AG09319 (cell line): ENCODE measurements around the gene DRC1.

Experiments
- DNase-seq: peaks from one replicate; pipeline ENCODE4 v3.0.0-alpha.2; 2010; ENCODE audit warnings: low read depth; ENCODE audit errors: extremely low read depth
- TF ChIP-seq, protein P1 (sequence below): IDR thresholded peaks from 2 replicates; pipeline ENCODE4 v1.5.1; 2011; ENCODE audit warnings: low read depth, mild to moderate bottlenecking, inconsistent platforms, low read length, moderate library complexity

Gene DRC1

DNA sequence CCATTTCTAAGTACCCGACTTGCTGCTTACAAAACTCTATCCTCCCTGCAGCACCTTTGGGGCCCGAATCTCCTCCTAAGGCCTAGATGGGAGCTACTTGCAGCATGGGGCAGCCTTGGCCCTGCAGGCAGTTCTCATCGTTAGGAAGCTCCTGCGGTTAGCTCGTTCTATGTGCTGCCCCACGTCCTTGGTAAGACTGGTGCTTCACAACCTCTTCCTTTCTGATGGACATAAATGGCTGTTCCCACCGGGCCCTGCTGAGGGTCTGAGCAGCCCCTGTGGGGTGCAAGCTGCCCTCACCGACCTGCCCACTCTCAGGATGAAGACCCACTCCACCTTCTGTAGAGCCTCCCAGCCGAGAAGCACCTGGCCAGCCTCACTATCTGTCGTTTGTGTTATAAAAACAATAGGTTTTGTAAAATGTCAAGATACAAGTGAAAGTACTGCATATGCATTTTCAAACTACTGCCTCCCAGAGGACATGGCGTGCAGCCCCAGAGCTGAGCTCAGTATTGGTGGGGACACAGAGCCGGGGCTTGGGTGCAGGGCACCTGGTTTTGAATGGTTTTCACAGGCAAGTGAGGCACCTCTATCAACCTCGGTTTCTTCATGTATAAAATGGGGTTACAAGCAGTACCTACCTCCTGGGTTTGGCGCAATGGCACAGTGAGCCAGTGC lies 56.8 kb downstream of the DRC1 start:
- TF ChIP-seq, protein P1, sequence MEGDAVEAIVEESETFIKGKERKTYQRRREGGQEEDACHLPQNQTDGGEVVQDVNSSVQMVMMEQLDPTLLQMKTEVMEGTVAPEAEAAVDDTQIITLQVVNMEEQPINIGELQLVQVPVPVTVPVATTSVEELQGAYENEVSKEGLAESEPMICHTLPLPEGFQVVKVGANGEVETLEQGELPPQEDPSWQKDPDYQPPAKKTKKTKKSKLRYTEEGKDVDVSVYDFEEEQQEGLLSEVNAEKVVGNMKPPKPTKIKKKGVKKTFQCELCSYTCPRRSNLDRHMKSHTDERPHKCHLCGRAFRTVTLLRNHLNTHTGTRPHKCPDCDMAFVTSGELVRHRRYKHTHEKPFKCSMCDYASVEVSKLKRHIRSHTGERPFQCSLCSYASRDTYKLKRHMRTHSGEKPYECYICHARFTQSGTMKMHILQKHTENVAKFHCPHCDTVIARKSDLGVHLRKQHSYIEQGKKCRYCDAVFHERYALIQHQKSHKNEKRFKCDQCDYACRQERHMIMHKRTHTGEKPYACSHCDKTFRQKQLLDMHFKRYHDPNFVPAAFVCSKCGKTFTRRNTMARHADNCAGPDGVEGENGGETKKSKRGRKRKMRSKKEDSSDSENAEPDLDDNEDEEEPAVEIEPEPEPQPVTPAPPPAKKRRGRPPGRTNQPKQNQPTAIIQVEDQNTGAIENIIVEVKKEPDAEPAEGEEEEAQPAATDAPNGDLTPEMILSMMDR, result no peak
- DNase-seq, result no peak

DNA sequence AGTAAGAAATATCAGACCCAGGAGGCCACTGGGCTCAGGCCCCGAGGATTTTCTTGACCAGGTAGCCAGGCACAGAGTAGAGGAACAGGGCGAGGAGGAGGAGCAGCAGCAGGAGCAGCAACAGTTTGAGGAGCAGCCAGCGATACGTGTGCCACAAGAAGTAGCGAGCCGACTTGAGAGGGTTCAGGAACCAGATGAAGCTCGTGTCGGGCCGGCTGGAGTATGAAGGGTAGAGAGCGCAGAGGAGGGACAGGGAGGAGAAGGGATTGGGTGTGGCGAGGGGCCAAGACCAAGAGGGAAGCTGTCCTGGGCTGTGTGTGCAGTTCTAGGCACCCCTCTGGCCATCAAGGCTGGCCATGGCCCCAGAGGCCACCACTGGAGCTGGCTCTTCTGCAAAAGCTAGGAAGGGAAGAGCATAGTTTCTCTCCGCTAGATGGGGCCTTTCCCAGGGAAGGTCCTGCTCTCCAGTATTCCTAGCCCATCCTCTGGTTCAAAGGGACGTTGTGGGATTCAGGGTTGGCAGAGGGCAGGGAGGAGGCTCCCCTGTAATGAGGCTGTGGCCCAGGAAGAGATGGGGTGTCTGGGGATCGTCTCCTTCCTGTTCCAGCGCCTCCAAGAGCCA lies 58.4 kb downstream of the DRC1 start:
- TF ChIP-seq, protein P1, result no peak
- no peak for DNase-seq

- no peak for DNase-seq
- TF ChIP-seq, protein P1, result no peak
Measured at GRCh38 chr2:26460613-26461031, 58.9 kb downstream of the DRC1 start.

DNA sequence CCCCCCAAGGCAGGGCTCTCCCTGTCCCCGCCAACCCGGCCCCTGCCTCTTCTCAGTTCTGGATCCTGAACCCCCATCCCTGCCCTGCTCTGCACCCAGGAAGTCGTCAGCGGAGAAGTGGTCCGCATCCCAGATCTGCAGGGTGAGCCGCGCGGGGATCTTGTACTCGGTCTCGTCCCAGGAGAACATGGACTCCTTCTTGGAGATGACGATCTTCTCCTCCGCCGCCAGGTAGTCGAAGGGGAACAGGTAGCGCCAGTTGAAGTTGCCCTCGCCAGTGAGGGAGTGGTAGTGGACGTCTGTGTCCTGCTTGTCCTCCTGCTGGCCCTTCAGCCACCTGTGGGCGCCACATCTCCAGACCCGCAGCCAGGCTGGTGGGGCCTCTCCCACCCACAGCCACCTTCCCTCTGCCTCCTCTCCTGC lies 59.9 kb downstream of the DRC1 start:
- DNase-seq, result no peak
- TF ChIP-seq, protein P1, result no peak

- TF ChIP-seq, protein P1, result no peak
- DNase-seq, result no peak
Measured at GRCh38 chr2:26462100-26462499, 60.4 kb downstream of the DRC1 start.

- peak; percentile 23 for DNase-seq
- TF ChIP-seq, protein P1, result peak; percentile 44
Measured at GRCh38 chr2:26462511-26463243, 61.0 kb downstream of the DRC1 start.
